GM10266 (cell line): ENCODE measurements around the gene NHERF2.

Experiments
- DNase-seq: peaks from one replicate; pipeline ENCODE4 v3.0.0; 2012; ENCODE audit errors: extremely low spot score
- TF ChIP-seq, protein P1 (sequence below): IDR thresholded peaks from 2 replicates; pipeline ENCODE4 v1.5.1; 2012; ENCODE audit warnings: mild to moderate bottlenecking, low read depth; ENCODE audit not compliant: control insufficient read depth, insufficient read depth; ENCODE audit errors: missing control alignments

The NHERF2 gene

DNA sequence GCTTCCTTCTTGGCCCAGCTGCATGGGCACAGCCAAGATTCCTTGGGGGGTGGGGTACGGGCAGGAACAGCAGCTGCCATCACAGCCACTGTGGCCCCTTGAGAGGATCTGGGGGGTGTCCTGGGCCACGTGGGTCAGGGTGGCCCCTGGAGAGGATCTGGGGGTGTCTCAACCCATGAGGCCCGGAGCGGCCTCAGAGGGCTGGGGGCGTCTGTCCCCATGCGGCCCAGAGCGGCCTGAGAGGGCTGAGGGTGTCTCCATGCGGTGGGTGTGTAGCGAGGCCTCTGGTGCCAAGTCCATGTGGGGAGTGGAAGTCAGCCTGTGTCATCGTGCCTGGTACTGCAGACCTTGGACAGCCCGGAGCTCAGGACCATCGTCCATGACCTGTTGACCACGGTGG, 34.8 kb downstream of the NHERF2 start:
- TF ChIP-seq, protein P1, sequence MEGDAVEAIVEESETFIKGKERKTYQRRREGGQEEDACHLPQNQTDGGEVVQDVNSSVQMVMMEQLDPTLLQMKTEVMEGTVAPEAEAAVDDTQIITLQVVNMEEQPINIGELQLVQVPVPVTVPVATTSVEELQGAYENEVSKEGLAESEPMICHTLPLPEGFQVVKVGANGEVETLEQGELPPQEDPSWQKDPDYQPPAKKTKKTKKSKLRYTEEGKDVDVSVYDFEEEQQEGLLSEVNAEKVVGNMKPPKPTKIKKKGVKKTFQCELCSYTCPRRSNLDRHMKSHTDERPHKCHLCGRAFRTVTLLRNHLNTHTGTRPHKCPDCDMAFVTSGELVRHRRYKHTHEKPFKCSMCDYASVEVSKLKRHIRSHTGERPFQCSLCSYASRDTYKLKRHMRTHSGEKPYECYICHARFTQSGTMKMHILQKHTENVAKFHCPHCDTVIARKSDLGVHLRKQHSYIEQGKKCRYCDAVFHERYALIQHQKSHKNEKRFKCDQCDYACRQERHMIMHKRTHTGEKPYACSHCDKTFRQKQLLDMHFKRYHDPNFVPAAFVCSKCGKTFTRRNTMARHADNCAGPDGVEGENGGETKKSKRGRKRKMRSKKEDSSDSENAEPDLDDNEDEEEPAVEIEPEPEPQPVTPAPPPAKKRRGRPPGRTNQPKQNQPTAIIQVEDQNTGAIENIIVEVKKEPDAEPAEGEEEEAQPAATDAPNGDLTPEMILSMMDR = no peak
- DNase-seq = no peak

DNA sequence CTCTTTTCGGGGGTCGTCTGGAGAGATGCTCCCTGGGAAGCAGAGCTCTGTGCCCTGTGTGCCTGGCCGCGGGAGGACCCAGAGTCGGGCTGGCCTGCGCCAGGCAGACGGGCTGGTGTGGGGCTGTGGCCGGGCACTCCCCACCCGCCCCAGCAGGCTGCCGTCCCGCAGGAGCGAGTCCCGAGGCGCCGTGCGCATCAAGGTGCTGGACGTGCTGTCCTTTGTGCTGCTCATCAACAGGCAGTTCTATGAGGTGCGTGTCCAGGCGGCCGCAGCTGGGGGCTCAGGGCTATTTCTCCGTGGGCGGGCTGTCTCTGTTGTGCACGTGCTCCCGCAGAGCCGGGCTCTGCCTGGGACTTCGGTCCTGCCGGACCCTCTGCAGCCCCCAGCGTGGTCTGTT, 36.1 kb downstream of the NHERF2 start:
- no peak for DNase-seq
- TF ChIP-seq, protein P1 = no peak

DNA sequence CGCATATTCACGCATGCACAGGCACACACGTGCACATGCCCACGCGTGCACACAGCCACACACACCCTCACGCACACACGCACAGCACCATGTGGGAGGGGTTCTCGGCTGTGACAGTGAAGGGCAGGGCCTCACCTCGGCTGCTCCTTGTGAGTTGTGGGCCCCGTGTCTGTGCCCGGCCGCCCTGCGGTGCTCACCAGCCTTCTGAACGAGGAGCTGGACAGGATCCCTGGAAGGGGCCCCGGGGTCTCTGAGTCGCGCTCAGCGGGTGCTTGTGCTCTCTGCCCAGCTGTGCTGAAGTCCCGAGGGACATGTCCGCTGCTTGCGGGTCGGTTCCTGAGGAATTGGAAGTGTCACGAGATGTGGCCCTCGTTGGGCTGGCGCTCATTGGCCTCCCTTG, 37.2 kb downstream of the NHERF2 start:
- no peak for DNase-seq
- TF ChIP-seq, protein P1 = no peak

DNA sequence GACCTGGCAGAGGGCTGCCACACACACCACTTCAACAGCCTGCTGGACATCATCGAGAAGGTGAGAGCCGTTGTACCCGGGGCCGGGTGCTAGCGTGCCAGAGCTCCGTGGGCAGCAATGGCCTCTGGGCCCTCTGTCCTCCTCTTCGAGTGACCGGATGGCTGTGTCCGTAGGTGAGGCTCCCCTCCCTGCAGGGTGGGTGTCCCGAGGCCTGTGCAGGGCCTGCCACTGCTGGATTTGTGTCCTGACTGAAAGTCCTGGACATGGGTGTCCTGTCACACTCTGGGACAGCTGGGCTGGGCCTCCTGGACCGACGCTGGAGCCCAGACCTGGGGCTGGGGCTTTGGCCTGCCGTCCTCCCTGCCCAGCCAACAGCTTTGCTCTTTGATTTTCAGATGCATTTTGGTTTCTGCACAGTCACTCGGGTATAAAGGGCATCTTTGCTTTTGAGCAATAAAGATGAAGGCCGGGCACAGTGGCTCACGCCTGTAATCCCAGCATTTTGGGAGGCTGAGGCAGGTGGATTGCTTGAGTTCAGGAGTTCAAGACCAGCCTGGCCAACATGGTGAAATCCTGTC, 37.8 kb downstream of the NHERF2 start:
- DNase-seq = no peak
- TF ChIP-seq, protein P1 = no peak

DNA sequence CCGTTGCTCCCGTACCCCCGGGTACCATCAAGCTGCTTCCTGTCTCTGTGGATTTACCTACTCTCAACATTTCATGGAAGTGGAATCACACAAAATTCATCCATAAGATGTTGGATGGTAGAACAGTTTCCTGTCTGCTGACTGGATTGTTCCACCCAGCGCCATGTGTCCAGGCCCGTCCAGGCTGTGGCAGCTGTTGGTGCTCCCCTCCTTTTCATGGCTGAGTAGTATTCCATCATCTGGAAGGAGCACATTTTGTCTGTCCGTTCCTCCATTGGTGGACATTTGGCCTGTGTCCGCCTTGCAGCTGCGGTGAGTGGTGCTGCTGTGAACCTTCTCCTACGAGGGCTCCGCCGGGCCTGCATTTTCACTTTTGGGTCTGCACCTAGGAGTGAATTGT, 39.4 kb downstream of the NHERF2 start:
- TF ChIP-seq, protein P1 = no peak
- DNase-seq = no peak

DNA sequence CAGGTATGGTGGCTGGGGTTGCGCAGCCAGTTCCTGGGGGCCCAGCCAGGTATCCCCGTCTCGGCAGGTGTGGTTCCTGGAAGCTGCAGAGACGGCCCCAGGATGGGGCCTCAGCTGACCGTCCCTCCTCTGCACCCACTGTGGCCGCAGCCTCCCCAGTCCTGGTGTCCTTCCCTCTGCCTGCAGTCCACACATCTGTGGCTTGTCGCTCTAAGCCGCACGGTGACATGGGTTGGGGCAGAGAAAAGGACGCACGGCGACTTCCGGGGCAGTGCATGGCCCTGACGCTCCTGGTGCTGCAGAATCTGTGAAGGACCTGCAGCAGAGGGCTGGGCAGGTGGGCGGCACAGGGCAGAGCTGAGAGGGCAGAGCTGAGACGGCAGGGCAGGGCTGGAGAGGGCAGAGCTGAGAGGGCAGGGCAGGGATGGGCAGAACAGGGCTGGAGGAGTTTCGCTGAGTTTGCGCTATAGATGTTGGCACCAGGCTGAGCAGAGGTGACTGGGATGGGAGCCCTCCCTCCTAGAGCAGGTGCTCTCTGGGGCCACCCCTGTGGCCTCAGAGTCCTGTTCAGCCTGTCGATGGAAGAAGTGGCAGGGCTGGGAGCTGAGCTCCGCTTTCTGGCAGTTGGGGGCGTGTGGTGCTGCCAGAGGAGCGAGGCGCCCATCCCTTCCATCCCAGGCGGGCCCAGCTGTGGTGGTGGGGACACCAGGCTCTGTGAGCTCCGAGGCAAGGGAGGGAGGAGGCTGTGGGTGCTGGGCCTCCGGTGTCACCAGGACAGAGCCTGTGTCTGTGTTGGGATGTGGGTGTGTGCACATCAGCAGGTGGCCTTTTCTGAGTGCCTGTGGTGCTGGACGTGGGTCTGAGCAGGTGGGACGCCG, 44.1 kb downstream of the NHERF2 start:
- TF ChIP-seq, protein P1 = no peak
- no peak for DNase-seq
